Astrocyte of the hippocampus (primary cell): ENCODE data around the gene ARHGEF25.
"Not testable (repeated sequence)": the region's sequence is repeated elsewhere in the genome, so short reads cannot be mapped to it uniquely, and the experiment has no call there.

ENCODE experiments used
- DNase-seq: peaks from one replicate; pipeline ENCODE4 v3.0.0; 2011; ENCODE audit warnings: low read depth, low spot score

The ARHGEF25 gene

GRCh38 chr12:57611108-57611826, at the start of gene ARHGEF25:
Gene ARHGEF25 (plus strand): TSS chr12:57611435. CDS start chr12:57611895, 460 bp downstream.
- peak; percentile 83 for DNase-seq

- no peak for DNase-seq
Observed at GRCh38 chr12:57563358-57563757, 47.9 kb upstream of the ARHGEF25 start.

- no peak for DNase-seq
Observed at GRCh38 chr12:57564178-57564740, 47.0 kb upstream of the ARHGEF25 start.

GRCh38 chr12:57568838-57569237, 42.4 kb upstream of the ARHGEF25 start:
- DNase-seq, result no peak

- DNase-seq, result no peak
Observed at GRCh38 chr12:57569858-57570257, 41.4 kb upstream of the ARHGEF25 start.

GRCh38 chr12:57570438-57570837, 40.8 kb upstream of the ARHGEF25 start:
- not testable (repeated sequence) for DNase-seq

GRCh38 chr12:57571926-57572762, 39.1 kb upstream of the ARHGEF25 start:
- no peak for DNase-seq

- no peak for DNase-seq
Observed at GRCh38 chr12:57574795-57575194, 36.4 kb upstream of the ARHGEF25 start.

- DNase-seq, result no peak
Observed at GRCh38 chr12:57575771-57576612, 35.2 kb upstream of the ARHGEF25 start.

- no peak for DNase-seq
Observed at GRCh38 chr12:57576613-57577160, 34.5 kb upstream of the ARHGEF25 start.

- no peak for DNase-seq
Observed at GRCh38 chr12:57577981-57578758, 33.1 kb upstream of the ARHGEF25 start.

- no peak for DNase-seq
Observed at GRCh38 chr12:57579011-57579410, 32.2 kb upstream of the ARHGEF25 start.

GRCh38 chr12:57579677-57580465, 31.4 kb upstream of the ARHGEF25 start:
- no peak for DNase-seq

- no peak for DNase-seq
Observed at GRCh38 chr12:57580466-57580795, 30.8 kb upstream of the ARHGEF25 start.

GRCh38 chr12:57581802-57582201, 29.4 kb upstream of the ARHGEF25 start:
- no peak for DNase-seq

GRCh38 chr12:57582440-57582839, 28.8 kb upstream of the ARHGEF25 start:
- DNase-seq, result no peak

GRCh38 chr12:57583008-57583831, 28.0 kb upstream of the ARHGEF25 start:
- peak; percentile 86 for DNase-seq

- no peak for DNase-seq
Observed at GRCh38 chr12:57584050-57584449, 27.2 kb upstream of the ARHGEF25 start.

GRCh38 chr12:57584690-57585089, 26.5 kb upstream of the ARHGEF25 start:
- DNase-seq, result no peak
